GM12878 (cell line): ENCODE measurements around the gene ABCA4. TPM values are rescaled to one million over a fixed set of nuclear protein-coding genes. Genes with fewer than 3 reads are reported as not detected.

Source experiments
- ATAC-seq: fragments of 200-7000 bp; cut with Tn5 transposase; 3 replicates; pipeline ENCODE4 v1.9.1; 2020; ENCODE audit warnings: mild to moderate bottlenecking, moderate library complexity
- BruUV-seq: library from RNA; stranded (reverse); fragments of 400-500 nt; replicated peaks from 2 replicates; lab custom pipeline; 2021; lab: Mats Ljungman, UMichigan
- CTCF ChIA-PET: fragments of 300-600 bp; sonication (Branson Sonifier 250); formaldehyde crosslinking; extraction: SDS; loops from one replicate; lab custom pipeline; 2021; ENCODE audit warnings: inconsistent platforms; lab: Yijun Ruan, JAX
- POLR2A ChIA-PET: fragments of 350-600 bp; formaldehyde crosslinking; extraction: SDS; loops from one replicate; lab custom pipeline; 2021; ENCODE audit warnings: inconsistent platforms; lab: Charles Lee
- RAD21 ChIA-PET: fragments of 300-600 bp; sonication (Branson Sonifier 250); formaldehyde crosslinking; loops from one replicate; lab custom pipeline; 2023; ENCODE audit warnings: antibody characterized with exemption; ENCODE audit not compliant: unreplicated experiment; lab: Charles Lee
- SMC1A ChIA-PET: fragments of 300-600 bp; sonication (Branson Sonifier 250); formaldehyde crosslinking; loops from one replicate; lab custom pipeline; 2023; ENCODE audit not compliant: unreplicated experiment, uncharacterized antibody; lab: Charles Lee
- DNase-seq: peaks from one replicate; pipeline ENCODE4 v3.0.0-alpha.2; 2011; ENCODE audit warnings: low read depth, low spot score
- FAIRE-seq: peaks from 3 replicates; lab custom pipeline; 2011; peaks lifted over from hg19 to GRCh38; lab: Jason Lieb, UNC
- H2AFZ ChIP-seq: 2 replicates; pipeline ENCODE4 v1.6.0; 2011; ENCODE audit warnings: low read depth, low read length, control low read depth; ENCODE audit not compliant: control insufficient read depth
- H3K27ac ChIP-seq: 2 replicates; pipeline ENCODE4 v1.5.1; 2011; ENCODE audit warnings: control low read depth; ENCODE audit not compliant: control insufficient read depth, insufficient read depth
- H3K27me3 ChIP-seq, 2 experiments: replicated peaks in 1 of 2; 2 replicates each; pipeline versions ENCODE4 v1.6.0 to v1.6.1; 2011; ENCODE audit warnings: low read length in 1 of 2; ENCODE audit not compliant: control insufficient read depth in 2 of 2, insufficient read depth in 2 of 2
- H3K36me3 ChIP-seq, 2 experiments: 2 replicates each; pipeline ENCODE4 v1.5.1; 2011; ENCODE audit warnings: low read length in 1 of 2; ENCODE audit not compliant: control insufficient read depth in 2 of 2, insufficient read depth in 2 of 2
- H3K4me1 ChIP-seq: 2 replicates; pipeline ENCODE4 v1.6.1; 2011; ENCODE audit warnings: mild to moderate bottlenecking, low read length, moderate library complexity, mixed read lengths; ENCODE audit not compliant: control insufficient read depth, insufficient read depth
- H3K4me2 ChIP-seq: 2 replicates; pipeline ENCODE4 v1.6.0; 2011; ENCODE audit warnings: control low read depth; ENCODE audit not compliant: control insufficient read depth, insufficient read depth
- H3K4me3 ChIP-seq: fragments of 200-600 bp; sonication (generic); 2 replicates; pipeline ENCODE4 v1.5.1; 2016
- H3K79me2 ChIP-seq: 2 replicates; pipeline ENCODE4 v1.6.0; 2011; ENCODE audit warnings: low read length; ENCODE audit not compliant: control insufficient read depth, insufficient read depth
- H3K9ac ChIP-seq: 2 replicates; pipeline ENCODE4 v1.8.0; 2011; ENCODE audit warnings: low read length, control low read depth, mixed read lengths; ENCODE audit not compliant: control insufficient read depth, insufficient read depth
- H3K9me3 ChIP-seq: replicated peaks from 3 replicates; pipeline ENCODE4 v1.5.1; 2011; ENCODE audit warnings: mild to moderate bottlenecking, low read length; ENCODE audit not compliant: control insufficient read depth, insufficient read depth
- H4K20me1 ChIP-seq: 2 replicates; pipeline ENCODE4 v1.6.0; 2011; ENCODE audit not compliant: control insufficient read depth, insufficient read depth
- MYC ChIP-seq: IDR thresholded peaks from 2 replicates; pipeline ENCODE4 v1.6.1; 2011; ENCODE audit warnings: mild to moderate bottlenecking, low read length, moderate library complexity, inconsistent platforms; ENCODE audit not compliant: insufficient read depth, insufficient replicate concordance, insufficient read length, severe bottlenecking
- TCF7 ChIP-seq: IDR thresholded peaks from 2 replicates; pipeline ENCODE4 v1.6.1; 2014; ENCODE audit warnings: antibody characterized with exemption, borderline replicate concordance
- ZBED1 ChIP-seq: IDR thresholded peaks from 2 replicates; pipeline ENCODE4 v1.6.1; 2016; ENCODE audit warnings: borderline replicate concordance
- ZNF592 ChIP-seq: fragments of 450-650 bp; IDR thresholded peaks from 2 replicates; pipeline ENCODE4 v1.6.1; 2017; ENCODE audit warnings: mild to moderate bottlenecking, moderate library complexity
- WGBS: methylation state at CpG from one replicate; pipeline ENCODE4 v1.1.6; 2016; ENCODE audit warnings: low lambda C conversion rate; ENCODE audit not compliant: insufficient replicate concordance, insufficient coverage; ENCODE audit errors: missing lambda C conversion rate; 5-methylcytosine and 5-hydroxymethylcytosine counted together
- in situ Hi-C: fragments of 300-500 bp; cut with MboI; formaldehyde crosslinking; loops from 9 replicates; pipeline ENCODE4 v1.14.3; 2018; ENCODE audit warnings: mixed read lengths
- intact Hi-C: fragments of 100-400 bp; cut with micrococcal nuclease; formaldehyde crosslinking; loops from one replicate; pipeline ENCODE4 v1.14.2; 2022; ENCODE audit not compliant: unreplicated experiment
- polyA plus RNA-seq, 11 experiments: library from polyadenylated mRNA; depleted of rRNA in 4 of 11; unstranded in 6 of 11; stranded (reverse) in 5 of 11; fragments of >200 nt; fragmentation: Nextera tagmentation in 4 of 11; fragmentation: Illumina TruSeq in 1 of 11; extraction: Ambion mirVana in 4 of 11; extraction: Trizol in 1 of 11; gene quantifications; 1 replicate in 1 of 11; 2 replicates in 10 of 11; pipeline versions ENCODE4 v1.2.1 to v1.2.3, GENCODE V29; 2011 to 2016; ENCODE audit warnings: inconsistent platforms in 2 of 11, missing spikeins in 2 of 11, low read depth in 1 of 11
- total RNA-seq, 4 experiments: library from RNA; depleted of rRNA in 3 of 4; stranded (reverse); fragments of >200 nt in 3 of 4; fragmentation: Illumina TruSeq in 1 of 4; extraction: Trizol in 1 of 4; gene quantifications; 2 replicates each; pipeline versions ENCODE4 v1.2.1 to v1.2.3, GENCODE V29; 2013 to 2021

ABCA4 gene
- total and polyA plus RNA-seq, 10 of the 15 experiments (the other 5 are each of a cell fraction or from before 2014, with no cell fraction given), result 0.03 to 0.28 (median 0.11) TPM; not detected in 3

- H3K4me3 ChIP-seq, result no peak overlapping the region
- TF ChIP-seq MYC (no peak), ZNF592 (no peak), TCF7 (no peak), ZBED1 (no peak)
- POLR2A ChIA-PET, result no interaction called here
- FAIRE-seq (no peak), DNase-seq (no peak), ATAC-seq (no peak)
- RAD21 ChIA-PET, result no interaction called here
- SMC1A ChIA-PET, result interaction anchor here (1.0 kb wide), 1 partner anchor 16 kb away, joined by 3 read pairs; no protein-coding TSS in a partner anchor
- 0% methylated on average over 5 of the region's 5 CpGs for WGBS
- in situ Hi-C loops, result no loop called here
- no peaks in the 10 kb centered on the region for H3K9me3 ChIP-seq
- H3K9ac ChIP-seq, result no peak overlapping the region
- no peaks in the 10 kb centered on the region for H3K79me2 ChIP-seq
- no peaks in the 10 kb centered on the region for H3K4me1 ChIP-seq
- H3K27ac ChIP-seq, result no peak overlapping the region
- H3K27me3 ChIP-seq, result peaks cover 0 to 2% of the 10 kb centered on the region in 2 experiments; a peak in 1 of 4 replicates
- no peak overlapping the region for H2AFZ ChIP-seq
- intact Hi-C loops, result no loop called here
- BruUV-seq, result no TSS peak
- CTCF ChIA-PET, result interaction anchor here (1.1 kb wide), 1 partner anchor 44 kb away, joined by 4 read pairs; no protein-coding TSS in a partner anchor
- no peaks in the 10 kb centered on the region for H4K20me1 ChIP-seq
- no peak overlapping the region for H3K4me2 ChIP-seq
- H3K36me3 ChIP-seq, result no peaks in the 10 kb centered on the region
Measured at GRCh38 chr1:93995837-93996536, 125.0 kb downstream of the ABCA4 start.
